ENCODE results near the gene TMEM184A. TPM values are rescaled to one million over a fixed set of nuclear protein-coding genes. Genes with fewer than 3 reads are reported as not detected.

Gene TMEM184A
- total and polyA plus RNA-seq, 2 of the 4 experiments (the other 2 are of a cell fraction), result 0.36 to 1.9 TPM

DNA sequence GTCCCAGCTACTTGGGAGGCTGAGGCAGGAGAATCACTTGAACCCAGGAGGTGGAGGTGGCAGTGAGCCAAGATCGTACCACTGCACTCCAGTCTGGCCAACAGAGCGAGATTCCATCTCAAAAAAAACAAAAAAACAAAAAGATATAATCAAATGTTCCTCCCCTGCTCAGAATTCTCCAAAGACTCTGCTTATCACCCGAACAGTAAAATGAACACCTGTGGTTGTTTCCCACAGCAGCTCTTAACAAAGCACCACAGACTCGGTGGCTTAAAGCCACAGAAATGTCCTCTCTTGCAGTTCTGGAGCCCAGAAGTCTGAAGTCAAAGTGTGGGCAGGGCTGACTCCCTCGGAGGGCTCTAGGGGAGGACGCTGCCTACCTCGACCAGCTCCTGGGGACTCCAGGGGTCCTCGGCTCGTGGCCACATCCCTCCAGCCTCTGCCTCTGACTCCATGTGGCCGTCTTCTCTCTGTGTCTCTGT, 47.7 kb downstream of the TMEM184A start:
- intact Hi-C loops (cut with micrococcal nuclease) (no loop called here), in situ Hi-C loops (cut with MboI; ENCODE audit: low sequenced_read_pairs) (no loop called here), dilution Hi-C loops (cut with HindIII; ENCODE audit: low sequenced_read_pairs, unreplicated experiment) (no loop called here)
- TF ChIP-seq, protein P1, sequence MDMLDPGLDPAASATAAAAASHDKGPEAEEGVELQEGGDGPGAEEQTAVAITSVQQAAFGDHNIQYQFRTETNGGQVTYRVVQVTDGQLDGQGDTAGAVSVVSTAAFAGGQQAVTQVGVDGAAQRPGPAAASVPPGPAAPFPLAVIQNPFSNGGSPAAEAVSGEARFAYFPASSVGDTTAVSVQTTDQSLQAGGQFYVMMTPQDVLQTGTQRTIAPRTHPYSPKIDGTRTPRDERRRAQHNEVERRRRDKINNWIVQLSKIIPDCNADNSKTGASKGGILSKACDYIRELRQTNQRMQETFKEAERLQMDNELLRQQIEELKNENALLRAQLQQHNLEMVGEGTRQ (IDR thresholded peaks at IDR 0.05; ENCODE audit: low read depth, low read length), result no peak
- TF ChIP-seq MXI1 (IDR thresholded peaks at IDR 0.05; ENCODE audit: borderline replicate concordance, low read depth, low read length), result no peak
- TF ChIP-seq RAD21 (IDR thresholded peaks at IDR 0.05; ENCODE audit: low read length), result no peak
- no peak for TF ChIP-seq MAFK (IDR thresholded peaks at IDR 0.05; ENCODE audit: low read depth, low read length)
- TF ChIP-seq SMC3 (IDR thresholded peaks at IDR 0.05; ENCODE audit: low read depth, low read length), result no peak
- TF ChIP-seq, protein P2, sequence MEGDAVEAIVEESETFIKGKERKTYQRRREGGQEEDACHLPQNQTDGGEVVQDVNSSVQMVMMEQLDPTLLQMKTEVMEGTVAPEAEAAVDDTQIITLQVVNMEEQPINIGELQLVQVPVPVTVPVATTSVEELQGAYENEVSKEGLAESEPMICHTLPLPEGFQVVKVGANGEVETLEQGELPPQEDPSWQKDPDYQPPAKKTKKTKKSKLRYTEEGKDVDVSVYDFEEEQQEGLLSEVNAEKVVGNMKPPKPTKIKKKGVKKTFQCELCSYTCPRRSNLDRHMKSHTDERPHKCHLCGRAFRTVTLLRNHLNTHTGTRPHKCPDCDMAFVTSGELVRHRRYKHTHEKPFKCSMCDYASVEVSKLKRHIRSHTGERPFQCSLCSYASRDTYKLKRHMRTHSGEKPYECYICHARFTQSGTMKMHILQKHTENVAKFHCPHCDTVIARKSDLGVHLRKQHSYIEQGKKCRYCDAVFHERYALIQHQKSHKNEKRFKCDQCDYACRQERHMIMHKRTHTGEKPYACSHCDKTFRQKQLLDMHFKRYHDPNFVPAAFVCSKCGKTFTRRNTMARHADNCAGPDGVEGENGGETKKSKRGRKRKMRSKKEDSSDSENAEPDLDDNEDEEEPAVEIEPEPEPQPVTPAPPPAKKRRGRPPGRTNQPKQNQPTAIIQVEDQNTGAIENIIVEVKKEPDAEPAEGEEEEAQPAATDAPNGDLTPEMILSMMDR (conservative IDR thresholded peaks at IDR 0.05; ENCODE audit: low read depth, low read length), result no peak
- no peak for TF ChIP-seq CHD1 (IDR thresholded peaks at IDR 0.05; ENCODE audit: low read depth, low read length)
- TF ChIP-seq CEBPB (IDR thresholded peaks at IDR 0.05; ENCODE audit: low read depth, low read length), result no peak
- TF ChIP-seq MAZ (IDR thresholded peaks at IDR 0.05; ENCODE audit: borderline replicate concordance, low read depth, low read length), result no peak
- no peak for TF ChIP-seq ELK1 (IDR thresholded peaks at IDR 0.05; ENCODE audit: borderline replicate concordance, low read depth, low read length)
- no peak for TF ChIP-seq BHLHE40 (IDR thresholded peaks at IDR 0.05; ENCODE audit: low read depth, low read length)
- no peak for TF ChIP-seq FOS (IDR thresholded peaks at IDR 0.05; ENCODE audit: low read depth, low read length)
- TF ChIP-seq RFX5 (IDR thresholded peaks at IDR 0.05; ENCODE audit: low read depth, low read length), result no peak
- TF ChIP-seq POLR2A (IDR thresholded peaks at IDR 0.05; ENCODE audit: low read depth, low read length), result no peak
- no peak for TF ChIP-seq RCOR1 (IDR thresholded peaks at IDR 0.05; ENCODE audit: insufficient replicate concordance, low read length)
- no peak for TF ChIP-seq NFE2L2 (IDR thresholded peaks at IDR 0.05; ENCODE audit: low read depth, low read length)
- H2BK20ac ChIP-seq (ENCODE audit: low read depth, low read length), result no peak overlapping the region
- no peak overlapping the region for H2AFZ ChIP-seq (replicated peaks; ENCODE audit: low read length, poor library complexity)
- no peak overlapping the region for H4K91ac ChIP-seq (ENCODE audit: insufficient read depth, low read depth, low read length)
- no peak overlapping the region for H3K9ac ChIP-seq (ENCODE audit: low read depth, low read length)
- no TSS peak for BruUV-seq (replicated peaks)
- POLR2A ChIA-PET (ENCODE audit: unreplicated experiment), result no interaction called here
- H3K4ac ChIP-seq (ENCODE audit: low read depth, low read length), result no peak overlapping the region
- no peak overlapping the region for H3K4me2 ChIP-seq (ENCODE audit: low read depth, low read length)
- ATAC-seq (ENCODE audit: low read depth) (no peak), DNase-seq (no peak)
- no peaks in the 10 kb centered on the region for H3K9me3 ChIP-seq (ENCODE audit: control insufficient read depth, insufficient read depth, low read length)
- no peak overlapping the region for H4K5ac ChIP-seq (ENCODE audit: low read depth, low read length)
- no peak overlapping the region for H3K56ac ChIP-seq (ENCODE audit: extremely low read depth, insufficient read depth, low read length)
- no peak overlapping the region for H3K27ac ChIP-seq (ENCODE audit: insufficient read depth, low read length)
- no peak overlapping the region for H2BK15ac ChIP-seq (ENCODE audit: low read depth, low read length)
- H3K14ac ChIP-seq (replicated peaks; ENCODE audit: low read depth, low read length), result no peak overlapping the region
- whole genome bisulfite sequencing, 2 experiments (ENCODE audit: extremely low coverage in 2 of 2, insufficient read length in 1 of 2), result 89% methylated on average over 6 of the region's 10 CpGs; no CpG with 5 or more reads in 1 of the 2 experiments
- H3K36me3 ChIP-seq (ENCODE audit: control insufficient read depth, insufficient read depth, low read length), result no peaks in the 10 kb centered on the region
- no peak overlapping the region for H3K4me3 ChIP-seq (ENCODE audit: insufficient read depth, low read depth, low read length)
- no peak overlapping the region for H3K23ac ChIP-seq (ENCODE audit: low read depth, low read length)
- H3K18ac ChIP-seq (ENCODE audit: low read depth, low read length), result no peak overlapping the region
- 0 out of 2 replicates have a peak, but pooled peaks cover 2% of the 10 kb centered on the region for H3K9me1 ChIP-seq (ENCODE audit: insufficient read depth, low read length)
- no peak overlapping the region for H4K8ac ChIP-seq (ENCODE audit: low read depth in 2 of 2, low read length in 2 of 2)
- CTCF ChIA-PET, result interaction anchor here (0.7 to 1.0 kb wide), 2 partner anchors 51 to 889 kb away, joined by 3 read pairs; no protein-coding TSS in a partner anchor
- no peak overlapping the region for H2BK5ac ChIP-seq (ENCODE audit: low read depth, low read length, poor library complexity, severe bottlenecking)
- no peaks in the 10 kb centered on the region for H3K27me3 ChIP-seq (ENCODE audit: control insufficient read depth, insufficient read depth, low read length)
- no peak overlapping the region for H2BK120ac ChIP-seq (ENCODE audit: low read depth, low read length)
- H4K20me1 ChIP-seq (ENCODE audit: insufficient read depth, low read length), result peaks cover 3% of the 10 kb centered on the region
- peaks cover 3 to 16% of the 10 kb centered on the region in 2 experiments for H3K79me1 ChIP-seq (ENCODE audit: low read depth in 1 of 2, low read length in 2 of 2)
- no peak overlapping the region for H2AK9ac ChIP-seq (replicated peaks; ENCODE audit: low read depth, low read length, poor library complexity)
- no peak overlapping the region; the same call in 1 of the 2 replicates for H2AK5ac ChIP-seq (ENCODE audit: low read depth, low read length)
- peaks cover 5% of the 10 kb centered on the region for H3K4me1 ChIP-seq (ENCODE audit: control insufficient read depth, insufficient read depth, low read length)
